Endodermal cell (in vitro differentiated cells): ENCODE results near the gene WASHC2C. TPM values are rescaled to one million over a fixed set of nuclear protein-coding genes. Genes with fewer than 3 reads are reported as not detected.
"Not testable (repeated sequence)": the region's sequence is repeated elsewhere in the genome, so short reads cannot be mapped to it uniquely, and the experiment has no call there.

Experiments used
- DNase-seq: peaks from one replicate; pipeline ENCODE4 v3.0.0-alpha.2; 2017
- H3K27ac ChIP-seq: 2 replicates; pipeline ENCODE4 v1.5.1; 2013; ENCODE audit warnings: mild to moderate bottlenecking, low read depth, low read length, moderate library complexity
- H3K27me3 ChIP-seq: 2 replicates; pipeline ENCODE4 v1.6.1; 2013; ENCODE audit warnings: mild to moderate bottlenecking, low read length, moderate library complexity; ENCODE audit not compliant: insufficient read depth, control insufficient read depth, poor library complexity, severe bottlenecking
- H3K36me3 ChIP-seq: 2 replicates; pipeline ENCODE4 v1.7.0; 2013; ENCODE audit warnings: mild to moderate bottlenecking, low read length, moderate library complexity; ENCODE audit not compliant: control insufficient read depth, insufficient read depth
- H3K4me1 ChIP-seq: one replicate; pipeline ENCODE4 v1.7.0; 2013; ENCODE audit warnings: low read length; ENCODE audit not compliant: control insufficient read depth, insufficient read depth
- H3K4me3 ChIP-seq: 2 replicates; pipeline ENCODE4 v1.5.1; 2013; ENCODE audit warnings: mild to moderate bottlenecking, low read length, moderate library complexity
- H3K9ac ChIP-seq: 2 replicates; pipeline ENCODE4 v1.6.1; 2013; ENCODE audit warnings: mild to moderate bottlenecking, low read length, moderate library complexity; ENCODE audit not compliant: poor library complexity, severe bottlenecking; ENCODE audit errors: extremely low read depth
- H3K9me3 ChIP-seq: 2 replicates; pipeline ENCODE4 v1.6.1; 2013; ENCODE audit warnings: mild to moderate bottlenecking, low read length, moderate library complexity; ENCODE audit not compliant: control insufficient read depth
- H3K27ac Mint-ChIP-seq: 2 replicates; pipeline ENCODE4 v1.8.0; 2020; ENCODE audit warnings: mixed read lengths
- H3K27me3 Mint-ChIP-seq: 2 replicates; pipeline ENCODE4 v1.8.0; 2021; ENCODE audit warnings: mild to moderate bottlenecking, mixed read lengths; ENCODE audit not compliant: insufficient read depth
- H3K36me3 Mint-ChIP-seq: 2 replicates; pipeline ENCODE4 v1.8.0; 2020; ENCODE audit warnings: low read depth, mixed read lengths
- H3K4me1 Mint-ChIP-seq: 2 replicates; pipeline ENCODE4 v1.8.0; 2020; ENCODE audit warnings: mixed read lengths
- H3K4me3 Mint-ChIP-seq: 2 replicates; pipeline ENCODE4 v1.8.0; 2020; ENCODE audit warnings: mild to moderate bottlenecking, moderate library complexity, mixed read lengths
- H3K9me3 Mint-ChIP-seq: 2 replicates; pipeline ENCODE4 v1.8.0; 2020; ENCODE audit warnings: mild to moderate bottlenecking, mixed read lengths
- WGBS, 2 experiments: methylation state at CpG; one replicate each; pipeline versions ENCODE4 v1.1.5 to v1.1.7; 2013; ENCODE audit warnings: missing lambda C conversion rate in 2 of 2, mixed read lengths in 1 of 2; ENCODE audit not compliant: insufficient coverage in 1 of 2, insufficient read length in 1 of 2; 5-methylcytosine and 5-hydroxymethylcytosine counted together
- long read RNA-seq, 4 experiments: library from polyadenylated mRNA in 2 of 4; library from RNA in 1 of 4; library from capped mRNA in 1 of 4; stranded (forward) in 3 of 4; unstranded in 1 of 4; transcript quantifications; one replicate each; pipeline ENCODE4 v2.0.0, GENCODE V29; 2020 to 2021; ENCODE audit warnings: inconsistent platforms in 1 of 4
- polyA plus RNA-seq, 2 experiments: library from polyadenylated mRNA; stranded (reverse); fragments of 50-300 nt; gene quantifications; one replicate each; pipeline ENCODE4 v1.2.3, GENCODE V29; 2013
- total RNA-seq, 2 donors: library from RNA; stranded (reverse); fragmentation: NEBNext Ultra II Directional in 1 of 2; extraction: Animal tissue kit (Norgen Biotek cat#: 25700) in 1 of 2; gene quantifications; 2 replicates in 1 of 2; 3 replicates in 1 of 2; pipeline ENCODE4 v1.2.1, GENCODE V29; 2021

The WASHC2C gene, protein sequence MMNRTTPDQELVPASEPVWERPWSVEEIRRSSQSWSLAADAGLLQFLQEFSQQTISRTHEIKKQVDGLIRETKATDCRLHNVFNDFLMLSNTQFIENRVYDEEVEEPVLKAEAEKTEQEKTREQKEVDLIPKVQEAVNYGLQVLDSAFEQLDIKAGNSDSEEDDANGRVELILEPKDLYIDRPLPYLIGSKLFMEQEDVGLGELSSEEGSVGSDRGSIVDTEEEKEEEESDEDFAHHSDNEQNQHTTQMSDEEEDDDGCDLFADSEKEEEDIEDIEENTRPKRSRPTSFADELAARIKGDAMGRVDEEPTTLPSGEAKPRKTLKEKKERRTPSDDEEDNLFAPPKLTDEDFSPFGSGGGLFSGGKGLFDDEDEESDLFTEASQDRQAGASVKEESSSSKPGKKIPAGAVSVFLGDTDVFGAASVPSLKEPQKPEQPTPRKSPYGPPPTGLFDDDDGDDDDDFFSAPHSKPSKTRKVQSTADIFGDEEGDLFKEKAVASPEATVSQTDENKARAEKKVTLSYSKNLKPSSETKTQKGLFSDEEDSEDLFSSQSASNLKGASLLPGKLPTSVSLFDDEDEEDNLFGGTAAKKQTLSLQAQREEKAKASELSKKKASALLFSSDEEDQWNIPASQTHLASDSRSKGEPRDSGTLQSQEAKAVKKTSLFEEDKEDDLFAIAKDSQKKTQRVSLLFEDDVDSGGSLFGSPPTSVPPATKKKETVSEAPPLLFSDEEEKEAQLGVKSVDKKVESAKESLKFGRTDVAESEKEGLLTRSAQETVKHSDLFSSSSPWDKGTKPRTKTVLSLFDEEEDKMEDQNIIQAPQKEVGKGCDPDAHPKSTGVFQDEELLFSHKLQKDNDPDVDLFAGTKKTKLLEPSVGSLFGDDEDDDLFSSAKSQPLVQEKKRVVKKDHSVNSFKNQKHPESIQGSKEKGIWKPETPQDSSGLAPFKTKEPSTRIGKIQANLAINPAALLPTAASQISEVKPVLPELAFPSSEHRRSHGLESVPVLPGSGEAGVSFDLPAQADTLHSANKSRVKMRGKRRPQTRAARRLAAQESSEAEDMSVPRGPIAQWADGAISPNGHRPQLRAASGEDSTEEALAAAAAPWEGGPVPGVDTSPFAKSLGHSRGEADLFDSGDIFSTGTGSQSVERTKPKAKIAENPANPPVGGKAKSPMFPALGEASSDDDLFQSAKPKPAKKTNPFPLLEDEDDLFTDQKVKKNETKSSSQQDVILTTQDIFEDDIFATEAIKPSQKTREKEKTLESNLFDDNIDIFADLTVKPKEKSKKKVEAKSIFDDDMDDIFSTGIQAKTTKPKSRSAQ (N-terminal part only)
- total RNA-seq: 10 to 100 TPM; 38.6 to 53.4 TPM
- polyA plus RNA-seq (2013, experiment 1 of 2): 24.5 TPM
- 19.5 TPM for polyA plus RNA-seq (2013, experiment 2 of 2)
- long read RNA-seq, experiment 1, partial matches to known transcripts: 8 of 13 reads
- long read RNA-seq, experiment 1, other reads (novel, unspliced or antisense): 5 of 13 reads
- long read RNA-seq, experiment 2, full-length matches to known transcripts: 42 of 106 reads
- long read RNA-seq, experiment 2, partial matches to known transcripts: 19 of 106 reads
- long read RNA-seq, experiment 2, other reads (novel, unspliced or antisense): 45 of 106 reads
- long read RNA-seq, experiment 3, full-length matches to known transcripts: 74 of 323 reads
- long read RNA-seq, experiment 3, partial matches to known transcripts: 162 of 323 reads
- long read RNA-seq, experiment 3, other reads (novel, unspliced or antisense): 87 of 323 reads
- long read RNA-seq, experiment 4, partial matches to known transcripts: 0 of 1 reads
- long read RNA-seq, experiment 4, other reads (novel, unspliced or antisense): 1 of 1 reads

DNA sequence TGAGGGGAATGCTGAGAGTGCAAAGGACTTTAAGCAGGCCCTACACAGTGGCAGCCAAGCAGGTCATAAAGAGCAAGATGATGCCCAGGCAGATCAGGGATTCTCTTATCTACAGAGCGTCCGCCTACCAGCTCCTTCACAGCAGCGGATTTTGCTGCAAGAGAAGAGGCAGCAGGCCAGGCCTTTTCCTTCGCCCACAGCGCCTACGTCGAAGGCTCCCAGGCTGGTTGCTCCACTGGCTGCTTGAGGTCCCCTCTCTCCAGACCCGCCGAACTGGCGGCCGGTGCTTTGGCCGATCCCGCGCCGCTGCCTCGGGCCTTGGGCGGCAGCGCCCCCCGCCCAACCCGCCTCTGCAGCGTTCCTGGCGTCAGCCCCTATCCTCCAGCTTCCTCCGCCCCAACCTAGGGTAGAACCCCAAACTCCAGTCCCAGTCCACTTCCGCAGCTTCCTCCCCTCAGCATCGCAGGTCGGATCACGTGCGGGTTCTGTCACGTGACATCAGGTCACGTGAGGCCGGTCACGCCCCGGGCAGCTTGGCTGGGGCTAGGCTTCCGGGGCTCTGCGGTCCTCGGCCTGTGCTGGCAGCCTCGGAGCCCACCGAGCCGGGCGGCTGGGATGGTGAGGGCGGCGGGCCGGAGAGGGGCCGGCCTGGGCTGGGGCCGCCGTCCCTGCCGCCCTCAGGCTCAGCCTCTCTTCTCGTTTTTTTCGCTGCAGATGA is at the start of gene WASHC2C:
Gene WASHC2C (plus strand): TSS at position 564 of the 718 bp plus-strand sequence. CDS start 52 bp downstream, at position 616.
- H3K27me3 Mint-ChIP-seq: peaks cover 13% of the 10 kb centered on the region
- not testable (repeated sequence) for H3K36me3 Mint-ChIP-seq, H3K27me3 ChIP-seq, H3K9me3 Mint-ChIP-seq, H3K27ac ChIP-seq, H3K9ac ChIP-seq, H3K9me3 ChIP-seq, H3K36me3 ChIP-seq, H3K4me1 ChIP-seq, H3K4me1 Mint-ChIP-seq
- 0 to 1% methylated on average over 16 to 49 of the region's 49 CpGs for WGBS, 2 experiments
- H3K4me3 Mint-ChIP-seq: peak within 1 kb of the TSS; percentile 69
- peak within 1 kb of the TSS; percentile 78 for H3K27ac Mint-ChIP-seq
- peak within 1 kb of the TSS; percentile 78 for H3K4me3 ChIP-seq
- DNase-seq: peak; percentile 96

DNA sequence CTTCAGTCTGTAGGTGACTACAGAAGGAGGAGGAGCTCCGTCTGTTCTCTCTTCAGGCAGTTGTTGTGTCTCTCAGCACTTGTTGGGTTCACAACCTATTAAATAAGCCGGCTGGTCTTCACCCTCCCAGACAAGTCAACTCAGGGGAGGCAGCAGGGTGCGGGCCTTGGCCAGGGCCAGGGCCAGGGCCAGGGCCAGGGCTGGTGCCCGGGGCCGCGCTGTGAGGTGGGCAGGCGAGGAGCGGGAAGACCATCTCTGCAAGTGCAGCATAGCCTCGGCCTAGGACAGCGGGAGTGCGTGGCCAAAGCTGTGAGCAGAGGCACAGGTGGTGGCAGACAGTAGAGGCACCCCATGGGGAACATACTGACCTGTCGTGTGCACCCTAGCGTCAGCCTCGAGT is 48.6 kb upstream of the WASHC2C start:
- WGBS, 2 experiments: 96% methylated on average over 11 of the region's 14 CpGs; no CpG with 5 or more reads in 1 of the 2 experiments
- not testable (repeated sequence) for DNase-seq, H3K27me3 ChIP-seq, H3K9ac ChIP-seq, H3K9me3 Mint-ChIP-seq, H3K27ac Mint-ChIP-seq, H3K4me3 ChIP-seq, H3K4me1 Mint-ChIP-seq, H3K36me3 ChIP-seq, H3K4me3 Mint-ChIP-seq, H3K27me3 Mint-ChIP-seq, H3K9me3 ChIP-seq, H3K27ac ChIP-seq, H3K36me3 Mint-ChIP-seq, H3K4me1 ChIP-seq

DNA sequence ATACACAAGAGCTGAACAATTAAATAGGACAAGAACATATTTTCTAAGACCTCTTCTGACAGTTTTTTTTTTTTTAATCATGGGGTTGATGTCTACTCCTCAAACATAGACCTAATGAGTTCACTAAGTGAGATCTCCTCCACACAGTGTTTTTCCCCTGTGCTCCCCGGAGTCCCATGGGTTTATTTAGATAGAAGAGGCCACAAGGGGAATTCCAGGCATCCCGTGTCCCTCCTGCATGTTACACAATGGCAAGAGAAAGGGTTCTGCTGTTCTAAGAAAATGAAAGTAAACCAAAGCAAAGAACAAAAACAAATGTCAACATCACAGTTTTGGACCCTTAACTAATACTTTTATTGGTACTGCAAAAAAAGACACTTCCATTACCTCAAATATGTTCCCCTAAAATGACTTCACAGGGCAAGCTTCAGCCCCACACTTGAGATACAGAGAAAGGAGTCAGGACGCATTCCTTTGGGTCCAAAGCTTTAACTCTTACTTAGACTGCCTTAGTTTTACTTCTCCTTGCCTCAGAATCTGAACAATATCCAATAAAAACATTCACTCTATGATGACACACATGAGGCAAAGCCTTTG is 16.8 kb upstream of the WASHC2C start:
- H3K27ac ChIP-seq, DNase-seq, H3K4me3 Mint-ChIP-seq, H3K4me1 ChIP-seq, H3K4me3 ChIP-seq, H3K27ac Mint-ChIP-seq, H3K36me3 Mint-ChIP-seq, H3K9me3 Mint-ChIP-seq, H3K9me3 ChIP-seq, H3K4me1 Mint-ChIP-seq, H3K36me3 ChIP-seq, H3K27me3 ChIP-seq, H3K27me3 Mint-ChIP-seq, H3K9ac ChIP-seq: not testable (repeated sequence)
- 78% methylated on average over 1 of the region's 3 CpGs; no CpG with 5 or more reads in 1 of the 2 experiments for WGBS, 2 experiments

DNA sequence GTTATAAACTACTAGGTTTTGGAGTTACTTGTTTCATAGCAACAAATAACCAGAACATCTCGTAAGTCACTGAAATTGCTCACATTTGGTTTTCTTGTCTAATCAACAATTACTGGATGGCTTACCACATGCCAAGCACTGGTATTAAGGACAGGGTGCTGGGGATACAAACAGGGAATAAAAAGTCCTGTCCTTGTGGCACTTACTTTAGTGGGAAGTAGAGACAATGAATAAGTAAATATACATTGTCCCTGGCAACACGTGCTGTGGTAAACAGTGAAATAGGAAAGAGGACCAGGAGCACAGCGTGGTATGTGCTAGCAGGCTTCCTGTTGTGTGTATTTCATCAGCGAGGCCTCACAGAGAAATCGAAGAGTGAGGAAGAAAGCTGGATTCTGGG is 15.8 kb upstream of the WASHC2C start:
- not testable (repeated sequence) for H3K4me3 ChIP-seq, H3K4me3 Mint-ChIP-seq, H3K27ac Mint-ChIP-seq, H3K36me3 Mint-ChIP-seq, H3K27me3 ChIP-seq, H3K27ac ChIP-seq, H3K9me3 ChIP-seq, H3K27me3 Mint-ChIP-seq, DNase-seq, H3K36me3 ChIP-seq, H3K4me1 Mint-ChIP-seq, H3K9me3 Mint-ChIP-seq, H3K9ac ChIP-seq, H3K4me1 ChIP-seq
- 96 to 100% methylated on average over 1 of the region's 5 CpGs for WGBS, 2 experiments

- 78 to 100% methylated on average over 1 to 3 of the region's 3 CpGs for WGBS, 2 experiments
- not testable (repeated sequence) for H3K4me1 Mint-ChIP-seq, H3K36me3 Mint-ChIP-seq, H3K27ac ChIP-seq, H3K4me3 Mint-ChIP-seq, H3K4me1 ChIP-seq, H3K27ac Mint-ChIP-seq, DNase-seq, H3K9me3 Mint-ChIP-seq, H3K4me3 ChIP-seq, H3K9me3 ChIP-seq, H3K36me3 ChIP-seq, H3K9ac ChIP-seq
- peaks cover 14% of the 10 kb centered on the region for H3K27me3 ChIP-seq
- peaks cover 30% of the 10 kb centered on the region for H3K27me3 Mint-ChIP-seq
Measured at GRCh38 chr10:45717053-45717452, 10.0 kb upstream of the WASHC2C start.
